Liver (tissue), 3 donors: ENCODE results near the gene CORO2B.

ENCODE experiments used
- EGR1 ChIP-seq, 2 donors: IDR thresholded peaks; 2 replicates each; pipeline ENCODE4 v1.6.1; 2016 to 2018; ENCODE audit warnings: antibody characterized with exemption in 2 of 2, low read depth in 2 of 2
- GABPA ChIP-seq, 2 donors: IDR thresholded peaks in 1 of 2; conservative IDR thresholded peaks in 1 of 2; 2 replicates each; pipeline ENCODE4 v1.6.1; 2016; ENCODE audit warnings: antibody characterized with exemption in 2 of 2, mild to moderate bottlenecking in 1 of 2, moderate library complexity in 1 of 2
- JUND ChIP-seq, 2 donors: IDR thresholded peaks; 2 replicates each; pipeline ENCODE4 v1.6.1; 2016; ENCODE audit warnings: antibody characterized with exemption in 2 of 2
- NR2F2 ChIP-seq: IDR thresholded peaks from 2 replicates; pipeline ENCODE4 v1.6.1; 2016; ENCODE audit warnings: antibody characterized with exemption
- RXRA ChIP-seq, 2 donors: IDR thresholded peaks; 2 replicates each; pipeline ENCODE4 v1.6.1; 2017 to 2018; ENCODE audit warnings: antibody characterized with exemption in 2 of 2, mild to moderate bottlenecking in 1 of 2
- SP1 ChIP-seq: IDR thresholded peaks from 2 replicates; pipeline ENCODE4 v1.6.1; 2018; ENCODE audit warnings: antibody characterized with exemption, mild to moderate bottlenecking
- TAF1 ChIP-seq: conservative IDR thresholded peaks from 2 replicates; pipeline ENCODE4 v1.6.1; 2016; ENCODE audit warnings: antibody characterized with exemption, mild to moderate bottlenecking
- YY1 ChIP-seq: IDR thresholded peaks from 2 replicates; pipeline ENCODE4 v1.6.1; 2016; ENCODE audit warnings: antibody characterized with exemption, mild to moderate bottlenecking
- TF ChIP-seq, protein P1 (sequence below): fragments of 150-350 bp; IDR thresholded peaks from 2 replicates; pipeline ENCODE4 v1.5.1; 2017; ENCODE audit warnings: improper control_type of control experiment, low read depth, low read length; ENCODE audit not compliant: missing input control
- TF ChIP-seq, protein P2 (sequence below): IDR thresholded peaks from 2 replicates; pipeline ENCODE4 v1.6.1; 2016; ENCODE audit warnings: antibody characterized with exemption
- TF ChIP-seq, protein P3 (sequence below): IDR thresholded peaks from 2 replicates; pipeline ENCODE4 v1.6.1; 2016; ENCODE audit warnings: antibody characterized with exemption
- TF ChIP-seq, protein P4 (sequence below): IDR thresholded peaks from 2 replicates; pipeline ENCODE4 v1.6.1; 2016; ENCODE audit warnings: antibody characterized with exemption
- TF ChIP-seq, protein P5 (sequence below): IDR thresholded peaks from 2 replicates; pipeline ENCODE4 v1.6.1; 2016; ENCODE audit warnings: antibody characterized with exemption, mild to moderate bottlenecking
- donor health status: healthy.
- donor health status: healthy.

DNA sequence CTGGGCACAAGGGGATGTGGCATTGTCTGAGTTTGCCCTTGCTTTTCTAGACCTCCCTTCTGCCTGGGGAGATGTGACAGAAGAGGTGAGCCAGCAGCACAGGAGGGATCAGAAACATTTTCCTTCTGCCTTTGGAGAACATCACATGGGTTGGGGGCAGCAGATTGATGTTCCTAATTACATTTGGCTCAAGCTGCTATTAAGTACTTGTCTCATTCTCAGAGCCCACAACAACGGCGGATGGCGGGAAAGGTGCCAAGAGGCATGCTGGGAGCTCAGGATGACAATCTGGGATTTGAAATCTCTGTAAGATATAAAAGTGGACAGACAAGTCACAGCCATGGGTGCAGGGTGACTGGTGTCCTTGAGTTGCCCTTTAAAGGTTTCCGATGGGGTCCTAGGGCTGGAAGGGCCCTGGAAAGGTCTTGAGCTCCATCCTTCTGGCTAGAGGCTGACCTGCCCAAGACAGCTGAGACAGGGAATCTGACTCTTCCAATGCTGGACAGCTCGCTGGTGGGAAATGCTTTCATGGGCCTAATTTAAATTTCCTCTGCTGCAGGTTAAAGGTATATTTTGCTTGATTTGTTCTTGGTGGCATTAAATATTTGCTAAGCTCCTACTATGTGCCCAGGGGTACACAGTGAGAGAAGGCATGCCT, 2.4 kb upstream of the CORO2B start:
- no peak for TF ChIP-seq NR2F2
- TF ChIP-seq, protein P1, sequence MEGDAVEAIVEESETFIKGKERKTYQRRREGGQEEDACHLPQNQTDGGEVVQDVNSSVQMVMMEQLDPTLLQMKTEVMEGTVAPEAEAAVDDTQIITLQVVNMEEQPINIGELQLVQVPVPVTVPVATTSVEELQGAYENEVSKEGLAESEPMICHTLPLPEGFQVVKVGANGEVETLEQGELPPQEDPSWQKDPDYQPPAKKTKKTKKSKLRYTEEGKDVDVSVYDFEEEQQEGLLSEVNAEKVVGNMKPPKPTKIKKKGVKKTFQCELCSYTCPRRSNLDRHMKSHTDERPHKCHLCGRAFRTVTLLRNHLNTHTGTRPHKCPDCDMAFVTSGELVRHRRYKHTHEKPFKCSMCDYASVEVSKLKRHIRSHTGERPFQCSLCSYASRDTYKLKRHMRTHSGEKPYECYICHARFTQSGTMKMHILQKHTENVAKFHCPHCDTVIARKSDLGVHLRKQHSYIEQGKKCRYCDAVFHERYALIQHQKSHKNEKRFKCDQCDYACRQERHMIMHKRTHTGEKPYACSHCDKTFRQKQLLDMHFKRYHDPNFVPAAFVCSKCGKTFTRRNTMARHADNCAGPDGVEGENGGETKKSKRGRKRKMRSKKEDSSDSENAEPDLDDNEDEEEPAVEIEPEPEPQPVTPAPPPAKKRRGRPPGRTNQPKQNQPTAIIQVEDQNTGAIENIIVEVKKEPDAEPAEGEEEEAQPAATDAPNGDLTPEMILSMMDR, result no peak
- TF ChIP-seq, protein P2, sequence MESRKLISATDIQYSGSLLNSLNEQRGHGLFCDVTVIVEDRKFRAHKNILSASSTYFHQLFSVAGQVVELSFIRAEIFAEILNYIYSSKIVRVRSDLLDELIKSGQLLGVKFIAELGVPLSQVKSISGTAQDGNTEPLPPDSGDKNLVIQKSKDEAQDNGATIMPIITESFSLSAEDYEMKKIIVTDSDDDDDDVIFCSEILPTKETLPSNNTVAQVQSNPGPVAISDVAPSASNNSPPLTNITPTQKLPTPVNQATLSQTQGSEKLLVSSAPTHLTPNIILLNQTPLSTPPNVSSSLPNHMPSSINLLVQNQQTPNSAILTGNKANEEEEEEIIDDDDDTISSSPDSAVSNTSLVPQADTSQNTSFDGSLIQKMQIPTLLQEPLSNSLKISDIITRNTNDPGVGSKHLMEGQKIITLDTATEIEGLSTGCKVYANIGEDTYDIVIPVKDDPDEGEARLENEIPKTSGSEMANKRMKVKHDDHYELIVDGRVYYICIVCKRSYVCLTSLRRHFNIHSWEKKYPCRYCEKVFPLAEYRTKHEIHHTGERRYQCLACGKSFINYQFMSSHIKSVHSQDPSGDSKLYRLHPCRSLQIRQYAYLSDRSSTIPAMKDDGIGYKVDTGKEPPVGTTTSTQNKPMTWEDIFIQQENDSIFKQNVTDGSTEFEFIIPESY, result no peak
- no peak for TF ChIP-seq EGR1 (IDR thresholded peaks at IDR 0.05; ENCODE audit: low read depth in 2 of 2)
- TF ChIP-seq, protein P3, sequence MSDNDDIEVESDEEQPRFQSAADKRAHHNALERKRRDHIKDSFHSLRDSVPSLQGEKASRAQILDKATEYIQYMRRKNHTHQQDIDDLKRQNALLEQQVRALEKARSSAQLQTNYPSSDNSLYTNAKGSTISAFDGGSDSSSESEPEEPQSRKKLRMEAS, result no peak
- TF ChIP-seq RXRA (IDR thresholded peaks at IDR 0.05), result no peak
- TF ChIP-seq, protein P4, sequence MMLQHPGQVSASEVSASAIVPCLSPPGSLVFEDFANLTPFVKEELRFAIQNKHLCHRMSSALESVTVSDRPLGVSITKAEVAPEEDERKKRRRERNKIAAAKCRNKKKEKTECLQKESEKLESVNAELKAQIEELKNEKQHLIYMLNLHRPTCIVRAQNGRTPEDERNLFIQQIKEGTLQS, result no peak
- TF ChIP-seq, protein P5, sequence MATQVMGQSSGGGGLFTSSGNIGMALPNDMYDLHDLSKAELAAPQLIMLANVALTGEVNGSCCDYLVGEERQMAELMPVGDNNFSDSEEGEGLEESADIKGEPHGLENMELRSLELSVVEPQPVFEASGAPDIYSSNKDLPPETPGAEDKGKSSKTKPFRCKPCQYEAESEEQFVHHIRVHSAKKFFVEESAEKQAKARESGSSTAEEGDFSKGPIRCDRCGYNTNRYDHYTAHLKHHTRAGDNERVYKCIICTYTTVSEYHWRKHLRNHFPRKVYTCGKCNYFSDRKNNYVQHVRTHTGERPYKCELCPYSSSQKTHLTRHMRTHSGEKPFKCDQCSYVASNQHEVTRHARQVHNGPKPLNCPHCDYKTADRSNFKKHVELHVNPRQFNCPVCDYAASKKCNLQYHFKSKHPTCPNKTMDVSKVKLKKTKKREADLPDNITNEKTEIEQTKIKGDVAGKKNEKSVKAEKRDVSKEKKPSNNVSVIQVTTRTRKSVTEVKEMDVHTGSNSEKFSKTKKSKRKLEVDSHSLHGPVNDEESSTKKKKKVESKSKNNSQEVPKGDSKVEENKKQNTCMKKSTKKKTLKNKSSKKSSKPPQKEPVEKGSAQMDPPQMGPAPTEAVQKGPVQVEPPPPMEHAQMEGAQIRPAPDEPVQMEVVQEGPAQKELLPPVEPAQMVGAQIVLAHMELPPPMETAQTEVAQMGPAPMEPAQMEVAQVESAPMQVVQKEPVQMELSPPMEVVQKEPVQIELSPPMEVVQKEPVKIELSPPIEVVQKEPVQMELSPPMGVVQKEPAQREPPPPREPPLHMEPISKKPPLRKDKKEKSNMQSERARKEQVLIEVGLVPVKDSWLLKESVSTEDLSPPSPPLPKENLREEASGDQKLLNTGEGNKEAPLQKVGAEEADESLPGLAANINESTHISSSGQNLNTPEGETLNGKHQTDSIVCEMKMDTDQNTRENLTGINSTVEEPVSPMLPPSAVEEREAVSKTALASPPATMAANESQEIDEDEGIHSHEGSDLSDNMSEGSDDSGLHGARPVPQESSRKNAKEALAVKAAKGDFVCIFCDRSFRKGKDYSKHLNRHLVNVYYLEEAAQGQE, result no peak
- no peak for TF ChIP-seq JUND (IDR thresholded peaks at IDR 0.05)
- TF ChIP-seq SP1, result no peak
- TF ChIP-seq GABPA (IDR thresholded peaks at IDR 0.05 in 1 of 2, conservative IDR thresholded peaks at IDR 0.05 in 1 of 2), result no peak
- TF ChIP-seq TAF1, result no peak
- no peak for TF ChIP-seq YY1
